IMR-90 (cell line): Measurements from ENCODE around the gene IGFBP5.

Source experiments
- CEBPB ChIP-seq: IDR thresholded peaks from 2 replicates; pipeline ENCODE4 v1.6.1; 2012; ENCODE audit warnings: low read depth, low read length, improper control_type of control experiment
- CHD1 ChIP-seq: IDR thresholded peaks from 2 replicates; pipeline ENCODE4 v1.6.1; 2012; ENCODE audit warnings: low read depth, low read length, improper control_type of control experiment
- CTCF ChIP-seq: conservative IDR thresholded peaks from 2 replicates; pipeline ENCODE4 v1.5.1; 2012; ENCODE audit warnings: mild to moderate bottlenecking, low read depth, low read length, improper control_type of control experiment
- FOS ChIP-seq: fragments of 150-350 bp; IDR thresholded peaks from 2 replicates; pipeline ENCODE4 v1.6.1; 2016; ENCODE audit warnings: low read depth, low read length
- MAFK ChIP-seq: IDR thresholded peaks from 2 replicates; pipeline ENCODE4 v1.6.1; 2012; ENCODE audit warnings: low read depth, low read length, improper control_type of control experiment
- MXI1 ChIP-seq: IDR thresholded peaks from 2 replicates; pipeline ENCODE4 v1.6.1; 2012; ENCODE audit warnings: low read depth, mild to moderate bottlenecking, low read length, moderate library complexity, borderline replicate concordance
- NFE2L2 ChIP-seq: fragments of 150-350 bp; IDR thresholded peaks from 2 replicates; pipeline ENCODE4 v1.6.1; 2016; ENCODE audit warnings: low read depth, mild to moderate bottlenecking, low read length
- POLR2A ChIP-seq: IDR thresholded peaks from 2 replicates; pipeline ENCODE4 v1.6.1; 2012; ENCODE audit warnings: mild to moderate bottlenecking, low read depth, low read length
- RAD21 ChIP-seq: IDR thresholded peaks from 2 replicates; pipeline ENCODE4 v1.6.1; 2012; ENCODE audit warnings: low read length, improper control_type of control experiment
- RCOR1 ChIP-seq: IDR thresholded peaks from 2 replicates; pipeline ENCODE4 v1.6.1; 2012; ENCODE audit warnings: mild to moderate bottlenecking, low read length, improper control_type of control experiment; ENCODE audit not compliant: insufficient replicate concordance
- RFX5 ChIP-seq: IDR thresholded peaks from 2 replicates; pipeline ENCODE4 v1.8.0; 2012; ENCODE audit warnings: low read depth, mild to moderate bottlenecking, low read length, moderate library complexity
- SMC3 ChIP-seq: fragments of 150-350 bp; IDR thresholded peaks from 2 replicates; pipeline ENCODE4 v1.6.1; 2016; ENCODE audit warnings: low read depth, mild to moderate bottlenecking, antibody characterized with exemption, low read length, moderate library complexity
- TF ChIP-seq, protein P1 (sequence below): fragments of 150-350 bp; IDR thresholded peaks from 2 replicates; pipeline ENCODE4 v1.6.1; 2016; ENCODE audit warnings: low read depth, mild to moderate bottlenecking, low read length, moderate library complexity, borderline replicate concordance
- TF ChIP-seq, protein P2 (sequence below): fragments of 150-350 bp; IDR thresholded peaks from 2 replicates; pipeline ENCODE4 v1.6.1; 2017; ENCODE audit warnings: mild to moderate bottlenecking, antibody characterized with exemption, low read length, low read depth

- no peak for TF ChIP-seq CTCF
- TF ChIP-seq POLR2A, result no peak
- TF ChIP-seq RCOR1, result no peak
- TF ChIP-seq SMC3, result no peak
- TF ChIP-seq RAD21, result no peak
- TF ChIP-seq RFX5, result no peak
- TF ChIP-seq MAFK, result no peak
- no peak for TF ChIP-seq MXI1
- TF ChIP-seq CEBPB, result no peak
- TF ChIP-seq NFE2L2, result no peak
- TF ChIP-seq, protein P1, sequence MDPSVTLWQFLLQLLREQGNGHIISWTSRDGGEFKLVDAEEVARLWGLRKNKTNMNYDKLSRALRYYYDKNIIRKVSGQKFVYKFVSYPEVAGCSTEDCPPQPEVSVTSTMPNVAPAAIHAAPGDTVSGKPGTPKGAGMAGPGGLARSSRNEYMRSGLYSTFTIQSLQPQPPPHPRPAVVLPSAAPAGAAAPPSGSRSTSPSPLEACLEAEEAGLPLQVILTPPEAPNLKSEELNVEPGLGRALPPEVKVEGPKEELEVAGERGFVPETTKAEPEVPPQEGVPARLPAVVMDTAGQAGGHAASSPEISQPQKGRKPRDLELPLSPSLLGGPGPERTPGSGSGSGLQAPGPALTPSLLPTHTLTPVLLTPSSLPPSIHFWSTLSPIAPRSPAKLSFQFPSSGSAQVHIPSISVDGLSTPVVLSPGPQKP, result no peak
- TF ChIP-seq, protein P2, sequence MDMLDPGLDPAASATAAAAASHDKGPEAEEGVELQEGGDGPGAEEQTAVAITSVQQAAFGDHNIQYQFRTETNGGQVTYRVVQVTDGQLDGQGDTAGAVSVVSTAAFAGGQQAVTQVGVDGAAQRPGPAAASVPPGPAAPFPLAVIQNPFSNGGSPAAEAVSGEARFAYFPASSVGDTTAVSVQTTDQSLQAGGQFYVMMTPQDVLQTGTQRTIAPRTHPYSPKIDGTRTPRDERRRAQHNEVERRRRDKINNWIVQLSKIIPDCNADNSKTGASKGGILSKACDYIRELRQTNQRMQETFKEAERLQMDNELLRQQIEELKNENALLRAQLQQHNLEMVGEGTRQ, result no peak
- no peak for TF ChIP-seq CHD1
- no peak for TF ChIP-seq FOS
Measured at GRCh38 chr2:216743781-216744180, 48.4 kb upstream of the IGFBP5 start.
